ENCODE results near the gene NOS3. TPM values are rescaled to one million over a fixed set of nuclear protein-coding genes. Genes with fewer than 3 reads are reported as not detected.

The NOS3 gene
- total RNA-seq, 2 experiments from 2014 or later = 9.1 to 9.7 TPM

DNA sequence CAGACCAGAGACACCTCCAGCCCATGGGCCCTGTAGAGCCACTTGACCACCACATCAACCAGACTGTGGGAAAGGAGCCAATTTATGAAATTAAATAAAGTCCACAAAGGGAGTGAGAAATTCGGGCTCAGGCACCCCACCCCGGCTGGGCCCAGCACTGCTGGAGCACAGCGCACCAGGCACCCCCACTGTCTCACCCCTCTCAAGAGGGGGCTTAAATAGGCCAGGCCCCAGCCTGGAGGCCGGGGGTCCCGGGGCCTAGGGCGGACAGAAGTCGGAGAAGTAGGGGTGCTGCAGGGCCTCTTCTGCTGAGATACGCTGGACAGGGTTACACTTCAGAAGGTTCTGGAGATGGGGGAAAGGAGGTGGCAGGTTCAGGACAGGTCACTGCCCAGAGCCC lies 62.9 kb downstream of the NOS3 start:
- POLR2A ChIA-PET = no interaction called here
- CTCF ChIA-PET = interaction anchor here (0.6 kb wide), 1 partner anchor 1284 kb away, joined by 3 read pairs; no protein-coding TSS in a partner anchor

DNA sequence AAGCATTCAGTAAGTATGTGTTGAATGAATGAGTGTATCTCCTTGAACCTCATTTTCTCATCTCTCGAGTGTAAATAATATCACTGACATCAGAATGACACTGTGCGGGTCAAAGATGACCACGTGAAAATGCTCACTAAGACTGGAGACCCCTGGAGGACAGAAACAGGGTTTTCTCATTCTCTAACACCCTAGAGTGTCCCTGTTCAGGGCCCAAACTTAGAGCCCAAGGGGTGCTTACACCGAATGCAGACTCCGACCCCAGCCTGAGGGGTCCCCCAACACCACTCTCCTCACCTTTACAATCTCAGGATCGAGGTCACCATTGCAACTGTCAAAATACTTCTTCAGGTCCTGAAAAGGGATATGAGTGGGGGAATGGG lies 65.5 kb downstream of the NOS3 start:
- CTCF ChIA-PET = interaction anchor here (1.4 kb wide), 1 partner anchor 28 kb away, joined by 3 read pairs; the partner anchor contains the start of gene ABCB8
- POLR2A ChIA-PET = no interaction called here

DNA sequence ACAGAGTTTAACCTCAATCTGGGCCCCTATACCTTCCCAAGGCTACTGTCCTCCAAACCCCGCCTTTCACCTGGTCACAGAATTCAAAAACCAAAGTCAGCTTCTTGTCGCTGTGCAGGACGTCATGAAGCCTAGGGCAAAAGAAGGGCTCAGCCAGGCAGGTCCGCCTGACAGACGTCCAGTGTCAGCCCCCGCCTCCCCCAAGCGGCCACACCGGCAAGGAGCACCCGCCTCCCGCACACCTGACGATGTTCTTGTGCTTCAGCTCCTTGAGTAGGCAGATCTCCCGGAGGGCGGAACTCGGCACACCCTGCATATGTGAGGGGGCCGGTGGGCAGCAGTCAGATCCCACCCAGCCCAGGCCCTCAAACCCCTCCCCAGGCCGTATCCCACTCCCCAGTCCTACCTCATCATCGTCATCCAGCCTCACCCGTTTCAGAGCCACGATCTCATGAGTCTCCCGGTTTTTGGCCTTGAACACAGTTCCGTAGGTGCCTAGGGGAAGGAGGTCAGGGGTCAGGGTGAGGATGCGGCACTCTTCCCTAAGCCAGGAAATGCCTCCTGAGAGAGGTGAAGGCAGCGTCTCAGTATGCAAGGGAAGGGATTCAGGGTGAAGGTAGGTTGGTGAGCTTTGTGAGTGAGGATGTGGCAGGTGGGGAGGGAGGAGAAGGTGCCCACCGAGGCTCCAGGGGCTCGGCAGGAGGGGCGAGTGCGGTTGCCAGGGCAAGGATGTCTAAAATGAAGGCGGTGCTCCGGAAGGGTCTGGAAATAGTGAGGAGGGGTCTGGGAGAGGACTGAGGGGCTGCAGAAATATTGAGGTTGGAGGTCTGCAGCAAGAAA lies 66.1 kb downstream of the NOS3 start:
- ChIA-PET CTCF (interaction anchor here (1.0 to 2.4 kb wide), 3 partner anchors 29 to 58 kb away, joined by 3 to 7 read pairs (median 3); partner anchors contain the start of genes ABCB8 and AGAP3), POLR2A (no interaction called here)

DNA sequence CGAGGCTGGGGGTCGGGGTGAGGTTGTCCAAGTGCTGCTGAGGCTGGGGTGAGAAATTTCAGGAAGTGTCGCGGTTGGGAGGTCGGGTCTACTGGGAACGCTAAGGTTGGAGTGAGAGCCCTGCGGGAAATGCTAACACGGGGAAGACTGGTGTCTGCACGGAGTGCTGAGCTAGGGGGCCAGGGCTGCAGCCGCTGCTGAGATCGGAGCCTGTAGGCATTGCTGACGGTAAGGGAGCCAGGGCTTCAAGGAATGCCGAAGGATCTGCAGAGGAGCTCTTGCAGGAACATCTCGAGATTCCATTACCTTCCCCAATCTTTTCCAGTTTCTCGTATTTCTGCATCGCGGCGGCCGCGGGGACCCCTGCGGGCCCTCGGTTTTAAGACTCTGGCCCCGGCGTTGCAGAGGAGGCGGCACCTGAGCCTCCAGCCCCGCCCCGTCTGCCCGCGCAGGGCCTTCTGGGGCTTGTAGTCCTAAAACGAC lies 66.7 kb downstream of the NOS3 start, which contains the start of gene CDK5:
CDK5 (minus strand) TSS at position 392 of the 483 bp plus-strand sequence; CDS start at position 343, 49 bp downstream.
- ChIA-PET POLR2A (interaction anchor here (0.6 kb wide), 1 partner anchor 29 kb away, joined by 3 read pairs; the partner anchor contains the start of gene ABCB8), CTCF (interaction anchor here (1.0 to 2.4 kb wide), 3 partner anchors 28 to 58 kb away, joined by 3 to 7 read pairs (median 7); partner anchors contain the start of genes ABCB8 and AGAP3)

DNA sequence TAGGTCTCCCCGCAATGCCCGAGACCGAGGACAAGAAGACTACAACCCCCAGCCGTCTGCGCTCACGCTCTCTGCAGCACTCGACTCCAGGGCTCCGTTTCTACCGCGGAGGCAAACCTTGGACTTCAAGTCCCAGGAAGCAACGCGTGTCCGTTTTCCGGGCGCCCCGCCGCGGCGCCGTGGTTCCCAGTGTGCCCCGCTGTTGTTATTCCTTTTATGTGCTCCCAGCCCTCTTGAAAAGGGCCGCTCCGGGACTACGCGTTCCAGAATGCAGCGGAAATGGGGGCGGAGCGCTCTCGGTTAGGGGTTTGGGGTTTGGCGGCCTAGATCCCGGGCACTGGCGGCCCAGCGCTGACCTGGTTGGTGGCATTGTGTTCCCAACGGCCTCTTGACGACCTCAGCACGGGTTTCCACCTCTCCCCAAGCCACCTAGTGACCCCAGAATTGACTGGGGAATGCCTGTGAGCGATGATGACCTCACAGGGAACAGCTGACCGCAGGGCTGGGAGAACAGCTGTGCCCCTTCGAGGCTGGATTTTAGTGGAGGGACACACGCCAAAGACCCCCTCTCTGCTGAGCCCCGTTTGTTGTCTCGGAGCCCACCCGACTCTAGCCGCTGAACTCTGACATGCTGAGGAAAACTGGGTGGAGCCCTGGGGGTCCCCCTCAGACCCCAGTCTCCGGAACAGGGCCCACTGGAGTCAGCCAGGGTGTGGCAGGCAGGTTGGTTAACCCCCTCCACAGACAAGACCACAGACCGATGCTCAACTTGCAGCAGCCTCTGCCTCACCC lies 67.4 kb downstream of the NOS3 start:
- ChIA-PET POLR2A (interaction anchor here (0.6 to 1.2 kb wide), 3 partner anchors 10 to 30 kb away, joined by 3 to 4 read pairs (median 3); partner anchors contain the start of gene ABCB8), CTCF (interaction anchor here (1.0 to 2.4 kb wide), 6 partner anchors 27 to 111 kb away, joined by 3 to 7 read pairs (median 3); partner anchors contain the start of genes ABCB8 and AGAP3)

DNA sequence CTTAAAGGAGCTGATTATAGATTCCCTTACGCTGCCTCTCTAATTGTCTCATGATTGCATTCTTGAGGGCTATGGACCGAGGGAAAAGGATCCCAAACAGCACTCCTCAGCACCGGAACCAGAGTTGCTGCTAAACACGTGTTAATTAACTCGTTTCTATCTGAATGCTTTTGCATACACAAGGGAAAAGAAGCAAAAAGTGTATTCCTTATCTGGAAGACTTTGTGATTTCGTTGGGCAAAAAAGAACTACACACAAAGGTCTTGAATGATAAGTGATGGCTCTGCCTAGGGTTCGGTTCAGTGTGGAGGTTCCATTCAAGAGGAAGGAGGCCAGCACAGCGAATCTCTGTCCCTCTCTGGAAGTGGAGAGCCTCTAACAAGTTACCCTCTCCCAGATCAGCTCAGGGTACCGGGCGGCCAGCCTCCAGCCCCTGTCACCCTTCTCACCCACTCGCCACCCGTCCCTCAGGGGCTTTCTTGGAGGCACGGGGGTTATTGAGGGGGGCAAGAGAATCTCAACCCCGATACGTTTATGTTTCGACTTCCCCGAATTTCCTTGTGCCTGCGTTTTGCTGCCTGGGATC lies 68.1 kb downstream of the NOS3 start:
- POLR2A ChIA-PET = interaction anchor here (0.6 to 1.2 kb wide), 3 partner anchors 9 to 40 kb away, joined by 3 to 4 read pairs (median 3); no protein-coding TSS in a partner anchor
- CTCF ChIA-PET = interaction anchor here (1.2 to 2.4 kb wide), 5 partner anchors 27 to 111 kb away, joined by 3 to 7 read pairs (median 3); partner anchors contain the start of genes ABCB8 and AGAP3

DNA sequence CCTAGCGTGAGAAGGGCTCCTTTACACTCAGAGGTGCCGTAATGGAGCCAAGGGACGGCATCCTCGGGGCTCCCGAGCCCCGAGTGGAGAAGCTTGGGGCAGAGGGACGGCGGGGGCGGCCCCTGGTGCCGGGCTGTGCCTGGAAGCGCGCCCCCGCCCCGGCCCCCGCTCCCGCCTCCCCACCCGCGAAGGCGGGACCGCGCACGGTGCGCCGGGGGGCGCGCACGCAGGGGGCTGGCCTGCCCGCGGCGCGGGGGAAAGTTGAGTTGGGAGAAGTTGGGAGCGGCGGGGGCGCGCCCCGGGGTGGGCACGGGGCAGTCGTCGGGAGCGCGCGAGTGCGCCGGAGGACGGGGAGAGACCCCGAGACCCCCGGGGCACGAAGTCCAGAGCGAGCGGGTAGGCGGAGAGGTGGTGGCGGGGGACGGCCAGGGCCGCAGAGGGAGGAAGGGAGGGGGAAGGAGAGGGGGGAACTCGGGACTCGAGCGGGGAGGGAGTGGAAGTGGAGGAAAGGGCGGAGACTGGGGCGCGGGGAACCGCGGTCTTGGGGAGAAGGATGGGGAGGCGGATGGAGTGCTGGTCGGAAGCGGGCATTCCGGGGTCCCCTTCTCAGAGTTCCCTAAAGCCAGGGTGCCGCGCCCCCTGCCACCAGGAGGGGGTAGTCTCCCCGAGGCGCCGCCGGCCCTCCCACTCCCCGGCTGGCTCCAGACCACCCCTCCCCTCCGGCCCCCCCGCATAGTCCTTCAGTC lies 68.7 kb downstream of the NOS3 start, which contains the start of gene SLC4A2:
SLC4A2 (plus strand) TSS at position 223 of the 746 bp plus-strand sequence. CDS start 2,399 bp downstream, outside the sequence.
- ChIA-PET CTCF (interaction anchor here (1.0 to 2.4 kb wide), 6 partner anchors 9 to 110 kb away, joined by 3 to 7 read pairs (median 3); partner anchors contain the start of genes AGAP3 and FASTK), POLR2A (interaction anchor here (0.6 to 1.2 kb wide), 4 partner anchors 9 to 40 kb away, joined by 3 to 4 read pairs (median 3); no protein-coding TSS in a partner anchor)

DNA sequence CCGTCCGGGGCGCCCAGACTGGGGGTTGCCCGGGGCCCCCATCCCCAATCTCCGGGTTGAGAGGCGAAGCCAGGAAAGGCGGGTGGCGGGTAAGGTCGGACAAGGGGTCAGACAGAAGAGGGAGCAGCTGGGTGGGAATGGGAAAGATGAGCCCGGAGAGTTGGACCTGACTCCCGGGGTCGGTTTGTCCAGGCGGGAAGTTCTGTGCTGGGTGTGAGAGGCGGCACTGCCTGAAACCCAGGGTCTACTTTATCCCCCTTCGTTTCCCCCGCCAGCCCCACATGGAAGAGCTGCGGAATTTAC lies 69.2 kb downstream of the NOS3 start:
- POLR2A ChIA-PET = interaction anchor here (0.6 to 0.7 kb wide), 3 partner anchors 25 to 106 kb away, joined by 3 read pairs; no protein-coding TSS in a partner anchor
- CTCF ChIA-PET = interaction anchor here (1.0 to 1.5 kb wide), 5 partner anchors 9 to 97 kb away, joined by 3 to 6 read pairs (median 3); partner anchors contain the start of gene FASTK

DNA sequence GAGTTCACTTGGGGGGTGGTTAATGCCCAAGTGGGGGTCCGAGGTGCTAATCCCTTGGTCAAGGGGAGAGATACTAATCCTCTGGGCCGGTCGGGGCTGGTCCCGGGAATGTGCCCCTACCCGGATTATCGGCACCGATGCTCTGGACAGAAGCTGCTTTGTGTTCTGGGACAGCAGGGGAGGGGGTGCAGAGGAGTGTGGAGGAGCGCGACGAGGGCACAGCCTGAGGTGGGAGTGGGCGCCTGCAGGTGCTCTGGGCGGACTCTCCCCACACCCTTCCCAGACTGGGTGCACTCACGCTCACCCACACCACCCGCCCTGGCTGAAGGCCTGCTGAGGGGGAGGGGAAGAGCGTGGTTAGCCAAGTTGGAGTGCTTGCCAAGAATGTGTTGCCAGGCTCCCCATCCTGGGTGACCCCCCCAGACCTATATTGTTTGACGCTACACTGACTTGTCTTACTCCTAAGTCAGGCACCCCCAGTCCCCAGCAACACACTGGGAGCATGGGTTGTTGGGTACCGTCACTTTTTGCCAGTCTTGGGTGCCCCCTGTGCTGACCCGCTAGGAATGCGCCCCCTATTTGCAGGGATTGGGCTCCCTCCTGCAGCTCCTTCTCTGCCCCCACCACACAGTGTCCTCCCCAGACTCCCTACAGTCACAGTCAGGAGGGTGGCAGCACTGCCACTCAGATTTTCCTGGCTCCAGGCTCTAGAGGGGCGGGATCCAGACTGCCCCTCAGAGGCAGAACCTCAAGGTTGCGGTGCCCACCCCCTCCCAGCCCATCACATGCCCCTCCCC lies 69.8 kb downstream of the NOS3 start:
- ChIA-PET POLR2A (interaction anchor here (0.6 to 0.7 kb wide), 4 partner anchors 24 to 105 kb away, joined by 3 read pairs; no protein-coding TSS in a partner anchor), CTCF (interaction anchor here (0.6 to 1.5 kb wide), 7 partner anchors 8 to 243 kb away, joined by 3 to 6 read pairs (median 4); partner anchors contain the start of gene FASTK)

DNA sequence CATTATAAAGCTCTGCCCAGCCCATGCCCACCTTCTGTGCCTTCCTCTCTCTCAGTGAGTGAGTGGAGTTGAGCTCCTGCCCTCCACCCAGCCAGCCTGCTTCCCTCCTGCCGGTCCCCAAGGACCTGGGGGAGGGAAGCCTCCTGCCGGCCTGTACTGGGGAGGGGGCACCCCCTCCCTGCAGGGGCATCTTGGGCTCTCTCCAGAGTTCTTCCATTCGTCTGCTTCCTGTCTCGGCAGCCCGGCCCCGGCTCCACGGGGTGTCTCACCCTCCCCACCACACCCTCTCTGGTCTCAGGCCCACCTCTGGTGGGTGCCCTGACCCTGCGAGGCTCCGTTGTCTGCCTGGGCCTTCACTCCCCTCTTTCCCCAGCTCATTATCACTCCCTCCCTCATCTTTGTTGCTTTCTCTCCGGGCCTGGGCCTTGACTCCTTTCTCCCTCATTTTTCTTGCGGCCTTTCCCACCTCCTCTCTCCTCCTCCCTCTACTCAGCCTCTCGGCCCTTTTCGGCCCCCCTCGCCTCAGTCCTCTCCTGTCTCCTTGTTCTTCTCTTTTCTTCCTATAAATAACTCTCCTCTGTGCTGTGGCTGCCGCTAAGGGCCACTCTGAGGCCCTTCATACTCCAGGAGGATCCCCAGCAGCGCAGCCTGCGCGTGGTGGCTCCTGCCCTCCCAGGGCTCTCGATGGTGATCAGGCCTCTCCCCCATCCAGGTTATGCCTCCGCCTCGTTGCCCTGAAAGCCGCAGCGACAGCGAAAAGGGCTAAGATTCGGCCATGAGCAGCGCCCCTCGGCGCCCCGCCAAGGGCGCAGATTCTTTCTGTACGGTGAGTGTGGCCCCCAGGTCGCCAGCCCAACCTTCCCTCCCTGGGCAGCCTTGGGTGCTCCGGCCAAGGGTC lies 70.6 kb downstream of the NOS3 start:
- ChIA-PET POLR2A (interaction anchor here (0.6 kb wide), 1 partner anchor 36 kb away, joined by 3 read pairs; no protein-coding TSS in a partner anchor), CTCF (interaction anchor here (1.5 to 1.9 kb wide), 5 partner anchors 13 to 99 kb away, joined by 3 to 7 read pairs (median 4); partner anchors contain the start of gene FASTK)

DNA sequence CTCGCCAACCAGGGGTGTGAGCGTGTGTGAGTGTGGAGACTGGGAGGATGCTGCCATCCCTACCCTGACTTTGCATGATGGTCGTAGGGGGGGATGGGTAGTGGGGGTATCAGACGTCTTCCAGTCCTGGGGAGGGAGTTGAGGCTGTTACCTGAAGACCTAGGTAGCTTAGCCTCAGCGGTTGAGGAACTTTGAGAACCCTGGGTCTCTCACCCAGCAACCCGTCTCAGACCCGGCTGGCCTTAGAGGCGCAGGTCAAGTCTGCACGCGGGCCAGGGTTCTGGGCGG lies 71.2 kb downstream of the NOS3 start:
- ChIA-PET CTCF (interaction anchor here (1.5 to 1.9 kb wide), 3 partner anchors 12 to 48 kb away, joined by 3 to 7 read pairs (median 4); partner anchors contain the start of gene FASTK), POLR2A (no interaction called here)

DNA sequence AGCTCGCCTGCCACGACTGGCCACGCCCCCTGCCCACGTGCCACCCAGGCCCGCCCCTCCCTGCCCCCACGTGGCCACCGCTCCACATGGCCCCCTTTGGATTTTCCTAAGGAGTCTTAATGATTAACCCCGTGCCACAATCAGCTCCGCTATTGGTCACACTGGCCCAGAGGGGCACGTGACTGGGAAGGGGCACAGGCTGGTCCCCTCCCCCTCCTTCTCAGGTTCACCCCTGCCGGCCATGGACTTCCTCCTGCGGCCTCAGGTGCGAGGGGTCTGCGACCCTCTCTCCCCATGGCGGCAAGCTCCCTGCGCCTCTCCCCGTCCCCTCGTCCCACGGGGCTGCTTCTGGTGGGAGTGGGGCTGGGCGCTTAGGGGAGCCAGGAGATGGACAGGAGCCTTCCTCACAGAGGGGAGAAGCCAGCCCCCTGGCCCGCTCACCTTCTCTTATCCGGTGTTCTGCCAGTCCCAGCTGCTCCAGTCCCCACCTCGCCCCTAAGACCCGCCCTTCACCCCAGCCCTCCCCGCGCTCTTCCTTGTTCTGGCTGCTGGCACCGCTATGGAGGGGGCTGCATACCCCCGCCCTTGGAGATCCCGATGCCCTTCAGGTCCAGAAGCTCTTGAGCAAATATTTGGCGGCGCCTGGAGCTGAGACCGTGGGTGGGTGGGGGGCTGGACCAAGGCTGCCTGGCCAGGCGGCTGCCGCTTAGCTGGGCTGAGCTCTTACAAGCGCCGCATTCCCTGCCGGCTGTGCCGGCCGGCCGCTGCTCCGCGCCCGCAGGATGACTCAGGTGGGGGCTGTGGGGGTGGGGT lies 71.8 kb downstream of the NOS3 start:
- POLR2A ChIA-PET = interaction anchor here (0.6 kb wide), 1 partner anchor 240 kb away, joined by 3 read pairs; no protein-coding TSS in a partner anchor

DNA sequence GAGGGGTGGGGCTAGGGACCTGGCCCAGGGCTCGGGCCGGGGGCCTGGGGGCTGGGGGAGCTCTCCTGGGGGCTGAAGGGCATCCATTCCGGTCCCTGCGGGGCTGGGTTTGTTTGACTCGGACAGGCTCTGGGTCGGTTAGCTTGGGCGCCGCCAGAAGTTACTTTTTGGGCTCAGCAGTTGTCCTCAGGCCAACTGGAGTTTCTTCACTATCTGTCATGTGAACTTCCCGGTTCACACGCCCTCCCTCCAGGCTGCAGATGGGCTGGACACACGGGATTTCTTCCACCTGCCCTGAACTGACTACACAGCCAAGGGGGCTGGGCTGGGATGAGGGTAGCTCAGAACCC lies 72.4 kb downstream of the NOS3 start:
- ChIA-PET CTCF (interaction anchor here (0.9 to 1.9 kb wide), 4 partner anchors 9 to 47 kb away, joined by 3 to 7 read pairs (median 4); partner anchors contain the start of gene FASTK), POLR2A (interaction anchor here (0.6 kb wide), 1 partner anchor 240 kb away, joined by 3 read pairs; no protein-coding TSS in a partner anchor)

More for the DNA sequence above, 71.8 kb downstream of the NOS3 start:
- CTCF ChIA-PET = interaction anchor here (0.7 to 1.9 kb wide), 5 partner anchors 10 to 235 kb away, joined by 3 to 7 read pairs (median 4); partner anchors contain the start of gene FASTK
